CD4-positive, alpha-beta T cell treated with Interleukin-4 for 1 hour (primary cell): ENCODE measurements around the gene RANBP6.
"Not testable (repeated sequence)": the region's sequence is repeated elsewhere in the genome, so short reads cannot be mapped to it uniquely, and the experiment has no call there.

ENCODE experiments used
- DNase-seq, 2 donors: peaks; one replicate each; pipeline ENCODE4 v3.0.0-alpha.2; 2020 to 2022

The RANBP6 gene

DNA sequence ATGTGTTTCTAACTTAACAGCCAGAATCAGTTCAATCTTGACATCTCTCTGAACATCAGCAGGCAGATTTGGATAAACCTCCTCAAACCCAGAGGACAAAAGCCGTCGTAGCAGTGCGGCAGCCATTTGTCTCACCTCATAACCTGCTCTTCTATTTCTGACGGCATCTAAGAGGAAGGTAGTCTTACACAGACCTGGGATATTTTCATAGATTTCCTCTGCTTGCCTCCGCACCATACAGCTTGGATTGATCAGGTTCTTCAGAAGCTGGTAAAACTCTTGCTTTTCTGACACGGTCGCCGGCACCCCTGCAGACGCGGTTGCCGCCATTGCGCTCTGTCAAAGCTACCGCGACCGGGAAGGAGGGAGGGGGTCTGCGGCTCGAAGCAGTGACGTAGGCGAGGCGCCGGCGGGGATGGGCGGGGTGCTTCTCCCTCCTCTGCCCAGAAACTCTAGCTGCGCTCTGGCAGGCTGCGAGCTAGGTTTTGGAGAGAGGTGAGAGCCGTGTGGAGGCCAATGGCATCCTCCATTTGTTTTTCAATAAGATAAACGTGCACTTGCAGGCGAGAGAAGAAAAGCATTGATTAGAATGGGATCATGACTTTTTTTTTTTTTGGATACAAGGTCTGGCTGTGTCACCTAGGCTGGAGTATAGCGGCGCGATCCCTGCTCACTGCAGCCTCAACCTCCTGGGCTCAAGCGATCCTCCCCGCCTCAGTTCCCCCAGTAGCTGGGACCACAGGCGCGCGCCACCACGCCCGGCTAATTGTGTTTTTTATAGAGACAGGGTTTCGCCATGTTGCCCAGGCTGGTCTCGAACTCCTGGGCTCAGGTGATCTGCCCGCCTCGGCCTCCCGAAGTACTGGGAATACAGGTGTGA lies at the start of gene RANBP6:
Gene RANBP6, minus strand, starts transcription at position 347 of the 880 bp plus-strand sequence. Its CDS starts 17 bp downstream, at position 330.
- DNase-seq = peak; percentile 90

DNA sequence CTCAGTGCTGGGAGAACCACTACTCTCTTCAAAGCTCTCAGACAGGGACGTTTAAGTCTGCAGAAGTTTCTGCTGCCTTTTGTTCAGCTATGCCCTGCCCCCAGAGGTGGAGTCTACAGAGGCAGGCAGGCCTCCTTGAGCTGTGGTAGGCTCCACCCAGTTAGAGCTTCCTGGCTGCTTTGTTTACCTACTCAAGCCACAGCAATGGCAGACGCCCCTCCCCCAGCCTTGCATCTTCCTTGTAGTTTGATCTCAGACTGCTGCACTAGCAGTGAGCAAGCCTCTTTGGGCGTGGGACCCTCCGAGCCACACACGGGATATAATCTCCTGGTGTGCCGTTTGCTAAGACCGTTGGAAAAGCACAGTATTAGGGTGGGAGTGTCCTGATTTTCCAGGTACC lies 47.7 kb upstream of the RANBP6 start:
- DNase-seq = not testable (repeated sequence)

DNA sequence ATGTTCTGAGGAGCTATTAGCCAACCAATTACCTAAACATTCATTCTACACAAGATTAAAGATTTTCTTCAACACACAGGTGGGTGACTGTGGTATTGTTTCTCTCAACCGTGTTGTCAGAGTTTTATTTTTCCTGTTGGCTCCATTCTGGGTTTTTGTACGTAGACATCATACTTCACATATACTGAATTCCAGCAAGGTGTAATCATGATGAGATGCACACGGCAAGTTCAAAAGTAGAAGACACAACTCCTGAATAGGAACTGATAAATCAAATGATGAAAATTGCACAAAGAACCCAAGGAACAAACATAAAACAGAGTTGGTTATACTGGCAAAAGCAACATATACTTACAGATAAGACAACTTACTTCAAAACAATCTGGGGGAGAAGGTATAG lies 40.2 kb upstream of the RANBP6 start:
- DNase-seq = no peak

DNA sequence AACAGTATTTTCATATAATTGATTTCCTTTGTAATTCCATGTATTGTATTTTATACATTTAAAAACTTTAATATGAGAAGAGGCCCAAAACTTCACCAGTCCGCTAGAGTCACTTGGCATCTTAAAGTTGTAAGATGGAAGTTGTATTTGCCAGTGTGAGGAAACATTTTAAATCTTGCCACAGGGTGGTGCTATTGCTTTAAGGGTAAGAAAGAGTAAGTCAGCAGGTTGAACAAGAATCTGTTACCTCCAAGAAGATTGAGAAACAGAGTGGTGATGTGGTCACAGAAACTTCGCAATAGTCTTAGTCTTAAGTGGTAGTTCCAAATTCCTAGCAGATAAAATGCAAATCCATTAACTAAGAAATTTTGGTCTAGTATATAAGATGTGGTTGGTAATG lies 39.8 kb upstream of the RANBP6 start:
- DNase-seq = peak; percentile 18 to 74

DNA sequence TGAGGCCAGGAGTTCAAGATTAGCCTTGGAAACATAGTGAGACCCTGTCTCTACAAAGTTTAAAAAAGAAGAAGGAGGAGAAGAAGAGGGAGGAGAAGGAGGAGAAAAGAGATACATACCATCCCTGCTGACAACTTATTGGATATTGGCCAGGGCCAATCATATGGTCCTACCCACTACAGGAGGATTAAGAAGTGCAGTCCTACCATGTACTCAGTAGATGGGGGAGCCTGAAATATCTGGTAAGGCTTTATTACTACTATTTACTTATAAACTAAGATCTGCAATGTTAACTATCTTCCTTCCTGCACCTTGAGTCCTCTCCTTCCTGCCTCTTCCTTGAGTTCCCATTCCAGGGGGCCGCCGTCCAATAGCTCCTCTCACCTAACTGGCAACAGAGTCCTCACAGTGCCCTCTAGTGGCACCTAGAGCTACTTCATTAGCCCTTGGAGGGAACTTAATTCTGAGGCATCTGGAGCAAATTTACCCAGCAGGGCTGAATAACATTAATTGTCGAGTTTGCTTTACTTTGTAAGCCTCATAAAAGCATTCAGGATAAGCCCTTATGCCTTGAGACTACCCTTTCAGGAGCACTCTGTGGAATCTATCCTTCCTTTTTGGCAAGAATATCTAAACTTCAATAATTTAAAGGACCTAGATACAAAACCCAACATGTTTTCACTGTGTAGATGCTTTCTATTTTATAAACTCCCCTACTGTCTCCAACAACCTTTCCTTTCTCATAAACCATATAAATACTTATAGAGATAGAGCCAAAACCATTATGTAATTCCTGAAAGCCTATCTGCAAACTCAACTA lies 39.1 kb upstream of the RANBP6 start:
- peak; percentile 59 to 66 for DNase-seq

DNA sequence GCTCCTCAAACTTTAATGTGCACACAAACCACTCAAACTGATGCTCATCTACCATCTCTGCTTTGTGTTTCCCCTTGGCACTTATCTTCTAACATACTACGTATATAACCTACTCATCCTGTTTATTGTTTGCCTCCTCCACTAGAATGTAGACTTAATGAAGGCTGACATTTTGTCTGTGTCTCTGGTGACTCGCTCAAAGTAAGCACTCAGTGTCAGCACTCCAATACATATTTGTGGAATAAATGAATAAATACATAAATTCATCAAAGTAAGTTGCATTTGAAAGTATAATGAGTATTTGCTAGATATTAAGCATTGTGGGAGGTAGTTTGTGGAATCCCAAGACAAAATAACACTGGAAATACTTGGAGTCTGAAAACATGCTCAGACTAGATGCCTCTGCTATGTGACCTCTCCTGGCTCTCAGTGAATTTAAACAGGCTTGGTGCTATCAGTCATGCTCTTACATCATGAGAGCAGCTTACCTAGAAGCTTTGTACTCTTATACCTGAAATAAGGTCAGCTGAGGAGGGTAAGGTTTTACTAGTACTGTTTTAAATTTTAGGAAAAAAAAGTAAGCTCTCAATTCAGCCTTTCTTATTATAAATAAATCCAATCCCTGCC lies 37.0 kb upstream of the RANBP6 start:
- no peak for DNase-seq

DNA sequence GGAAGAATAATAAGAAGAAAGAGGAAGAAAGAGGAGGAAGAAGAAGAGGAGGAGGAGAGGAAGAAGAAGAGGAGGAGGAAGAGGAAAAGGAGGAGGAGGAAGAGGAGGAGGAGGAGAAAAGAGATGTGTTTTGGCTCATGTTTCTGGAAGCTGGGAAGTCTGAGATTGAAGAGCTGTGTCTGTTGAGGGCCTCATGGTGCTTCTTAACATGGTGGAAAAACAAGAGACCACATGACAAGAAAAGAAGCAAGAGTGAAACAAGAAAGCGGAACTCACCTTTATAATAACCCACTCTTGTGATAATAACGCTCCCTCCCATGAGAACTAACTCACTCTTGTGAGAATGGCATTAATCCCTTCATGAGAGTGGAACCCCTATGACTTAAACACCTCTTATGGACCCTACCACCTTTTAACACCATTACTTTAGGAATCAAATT lies 36.1 kb upstream of the RANBP6 start:
- DNase-seq = no peak

DNA sequence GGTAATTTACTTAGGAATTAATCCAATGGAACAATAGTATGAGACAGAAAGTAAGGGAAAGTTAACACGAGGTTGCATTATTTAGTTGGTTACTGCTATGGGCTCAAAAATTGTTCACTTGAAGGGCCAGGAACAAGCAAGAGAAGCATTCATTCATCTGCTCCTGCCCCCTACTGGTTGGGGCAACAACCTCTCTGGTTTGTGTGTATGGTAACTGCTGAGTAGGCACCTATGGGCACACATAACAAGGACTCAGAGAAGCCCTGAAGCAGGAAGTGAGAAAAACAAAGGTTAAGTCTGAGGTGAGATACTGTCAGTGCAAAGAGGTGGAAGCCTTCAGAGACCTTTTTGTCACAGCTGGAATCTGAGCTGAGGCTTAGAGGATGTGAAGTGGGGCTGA lies 34.4 kb upstream of the RANBP6 start:
- DNase-seq = peak in 1 of 2 donors; percentile 29

DNA sequence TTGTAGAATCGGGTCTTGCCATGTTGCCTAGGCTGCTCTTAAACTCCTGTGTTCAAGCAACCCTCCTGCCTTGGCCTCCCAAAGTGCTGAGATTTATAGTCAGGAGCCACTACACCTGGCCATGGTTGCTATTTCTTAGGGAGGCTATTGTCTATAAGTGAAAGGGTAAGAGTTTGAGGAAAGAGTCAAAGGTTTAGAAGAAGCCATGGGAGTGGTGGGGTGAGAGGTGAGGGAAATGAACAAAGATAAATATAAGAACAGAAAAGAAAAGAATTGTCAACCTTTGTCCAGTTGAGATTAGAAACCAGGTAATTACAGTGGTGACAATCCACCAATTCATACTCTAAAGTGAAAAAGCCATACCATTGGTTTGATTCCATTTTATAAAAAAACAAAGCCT lies 32.6 kb upstream of the RANBP6 start:
- no peak for DNase-seq

DNA sequence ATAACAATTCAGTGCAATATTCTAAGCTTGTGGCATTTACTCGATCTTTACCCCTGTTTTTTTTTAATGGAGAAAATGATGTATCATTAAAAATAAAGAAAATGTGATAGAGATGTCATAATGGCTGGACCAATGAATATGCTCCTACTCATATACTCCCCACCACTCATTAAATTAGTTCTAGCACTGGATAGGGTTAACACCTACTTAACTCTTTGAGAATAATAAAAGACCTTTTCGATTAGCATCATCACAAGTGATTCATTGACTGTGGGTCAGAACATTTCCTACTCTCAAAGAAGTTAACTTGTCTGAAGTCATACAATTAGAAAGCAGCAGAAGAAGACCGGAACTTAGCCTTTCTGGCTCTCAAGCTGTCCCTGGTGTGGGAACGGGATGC lies 31.6 kb upstream of the RANBP6 start:
- no peak for DNase-seq

DNA sequence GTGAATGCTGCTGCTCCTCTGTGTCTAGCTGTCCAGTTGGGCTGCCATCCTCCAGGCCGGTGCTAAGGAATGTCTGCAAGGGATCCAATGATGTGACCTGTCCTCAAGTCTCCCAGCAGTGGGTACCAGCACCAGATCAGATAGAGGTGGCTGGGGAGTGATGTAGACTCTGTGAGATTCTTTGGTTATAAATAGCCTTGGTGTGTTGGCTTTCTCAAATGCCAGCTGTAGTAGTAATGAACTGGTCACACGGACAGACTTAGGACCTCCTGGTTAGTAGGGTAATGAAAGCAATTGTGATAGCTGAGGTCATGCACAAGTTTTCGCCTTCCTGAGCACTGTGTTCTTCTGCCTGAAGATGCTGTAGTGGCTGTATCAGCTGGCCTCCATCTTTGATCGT lies 29.9 kb upstream of the RANBP6 start:
- no peak for DNase-seq

DNA sequence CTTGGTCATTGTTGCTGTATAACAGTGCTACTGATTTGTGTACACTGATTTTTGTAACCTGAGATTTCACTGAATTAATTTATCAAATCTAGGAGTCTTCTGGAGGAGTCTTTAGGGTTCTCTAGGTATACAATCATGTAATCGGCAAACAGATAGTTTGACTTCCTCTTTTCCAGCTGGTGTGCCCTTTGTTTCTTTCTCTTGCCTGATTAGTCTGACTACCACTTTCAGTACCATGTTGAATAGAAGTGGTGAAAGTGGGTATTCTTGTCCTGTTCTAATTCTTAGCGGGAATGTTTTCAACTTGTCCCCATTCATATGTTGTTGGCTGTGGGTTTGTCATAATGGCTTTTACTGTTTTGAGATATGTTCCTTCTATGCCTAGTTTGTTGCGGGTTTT lies 24.7 kb upstream of the RANBP6 start:
- DNase-seq = no peak

DNA sequence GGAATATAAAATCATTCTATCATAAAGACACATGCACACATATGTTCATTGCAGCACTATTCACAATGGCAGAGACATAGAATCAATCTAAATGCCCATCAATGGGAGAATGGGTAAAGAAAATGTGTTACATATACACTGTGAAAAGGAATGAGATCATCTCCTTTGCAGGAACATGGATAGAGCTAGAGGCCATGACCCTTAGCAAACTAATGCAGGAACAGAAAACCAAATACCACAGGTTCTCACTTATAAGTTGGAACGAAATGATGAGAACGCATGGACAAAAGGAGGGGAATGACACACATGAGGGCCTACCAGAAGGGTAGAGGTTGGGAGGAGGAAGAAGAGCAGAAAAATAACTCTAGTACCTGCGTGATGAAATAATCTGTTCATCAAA lies 21.0 kb upstream of the RANBP6 start:
- DNase-seq = no peak

DNA sequence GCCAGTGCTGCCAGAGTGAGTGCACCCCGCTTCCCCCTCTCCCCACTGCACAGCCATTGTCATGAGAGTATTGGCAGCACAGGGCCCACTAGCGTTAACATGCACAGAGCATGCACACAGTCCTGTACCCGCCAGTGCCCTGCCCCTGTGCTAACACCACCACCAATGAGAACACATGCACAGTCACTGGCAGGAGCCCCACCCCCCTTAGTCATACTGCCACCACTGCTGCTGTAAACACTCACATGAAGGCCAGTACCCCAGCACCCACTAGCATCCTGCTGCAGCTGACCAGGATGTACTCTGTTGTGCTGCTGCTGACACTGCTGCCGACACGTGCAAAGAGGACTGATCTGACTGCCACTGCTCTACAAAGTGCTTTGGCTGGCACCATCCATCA lies 19.5 kb upstream of the RANBP6 start:
- no peak for DNase-seq

DNA sequence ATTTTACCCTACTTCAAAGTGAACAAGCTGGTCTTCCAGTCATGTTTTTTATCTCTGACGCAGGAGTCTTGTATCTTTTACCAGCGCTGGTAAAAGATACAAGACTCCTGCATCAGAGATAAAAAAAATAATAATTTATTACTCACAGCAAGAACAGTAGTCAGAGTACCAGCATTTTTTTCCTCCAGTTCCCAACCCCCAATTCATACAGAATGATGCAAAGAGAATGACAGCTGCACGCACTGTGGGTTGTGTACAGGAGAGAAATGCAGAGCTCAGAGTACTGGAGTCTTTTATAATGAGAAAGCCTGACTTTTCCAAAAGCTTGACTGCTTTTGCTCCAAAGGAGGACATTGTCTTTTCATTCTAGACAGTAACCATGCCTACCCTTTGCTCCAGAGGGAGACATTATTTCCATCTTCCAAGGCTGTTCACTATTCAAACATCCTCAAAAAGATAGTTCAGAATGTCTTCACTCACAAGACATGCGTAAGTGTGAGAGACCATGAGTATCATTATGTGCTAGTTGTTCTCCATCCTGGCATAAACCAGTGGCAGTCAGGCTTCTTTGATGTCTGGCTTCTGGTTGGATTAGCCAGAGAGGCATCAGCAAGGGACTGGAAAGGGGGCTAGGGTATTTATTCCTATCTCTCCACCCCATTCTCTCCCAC lies 14.3 kb upstream of the RANBP6 start:
- no peak for DNase-seq

DNA sequence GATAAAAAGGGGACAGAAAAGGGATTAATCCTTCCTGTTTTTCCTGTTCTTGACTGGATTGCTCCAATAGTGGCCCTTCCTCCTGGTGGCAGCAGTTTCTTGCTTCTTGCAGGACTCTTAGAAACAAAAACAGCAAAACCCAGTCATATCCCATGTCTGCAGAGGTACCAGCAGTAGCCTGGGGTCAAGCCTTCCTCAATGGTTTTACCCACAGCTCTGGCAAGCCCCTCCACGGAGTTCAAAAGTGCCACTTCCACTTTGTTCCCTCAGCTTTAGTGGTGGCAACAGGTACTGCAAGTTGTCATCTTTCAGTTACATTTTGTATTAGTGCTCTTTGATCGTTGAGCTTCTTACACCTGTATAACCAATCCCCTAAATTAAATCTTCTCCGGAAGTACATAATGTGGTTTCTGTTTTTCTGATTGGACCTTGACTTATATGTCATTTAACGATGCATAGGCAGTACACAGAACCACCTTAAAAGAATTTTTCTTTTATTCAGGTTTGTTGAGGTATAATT lies 8.7 kb upstream of the RANBP6 start:
- DNase-seq = peak; percentile 33 to 60

DNA sequence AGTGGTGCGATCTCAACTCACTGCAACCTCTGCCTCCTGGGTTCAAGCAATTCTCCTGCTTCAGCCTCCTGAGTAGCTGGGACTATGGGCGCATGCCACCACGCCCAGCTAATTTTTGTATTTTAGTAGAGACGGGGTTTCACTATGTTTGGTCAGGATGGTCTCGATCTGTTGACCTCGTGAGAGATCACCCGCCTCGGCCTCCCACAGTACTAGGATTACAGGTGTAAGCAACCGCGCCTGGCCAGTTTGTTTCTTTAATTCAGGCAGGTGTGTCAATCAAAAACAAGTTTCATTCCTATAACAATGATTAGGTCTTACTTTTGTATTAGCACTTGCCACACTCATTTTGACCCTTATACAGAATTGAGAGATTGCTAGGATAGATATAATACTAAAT lies 1.6 kb upstream of the RANBP6 start:
- DNase-seq = not testable (repeated sequence)

DNA sequence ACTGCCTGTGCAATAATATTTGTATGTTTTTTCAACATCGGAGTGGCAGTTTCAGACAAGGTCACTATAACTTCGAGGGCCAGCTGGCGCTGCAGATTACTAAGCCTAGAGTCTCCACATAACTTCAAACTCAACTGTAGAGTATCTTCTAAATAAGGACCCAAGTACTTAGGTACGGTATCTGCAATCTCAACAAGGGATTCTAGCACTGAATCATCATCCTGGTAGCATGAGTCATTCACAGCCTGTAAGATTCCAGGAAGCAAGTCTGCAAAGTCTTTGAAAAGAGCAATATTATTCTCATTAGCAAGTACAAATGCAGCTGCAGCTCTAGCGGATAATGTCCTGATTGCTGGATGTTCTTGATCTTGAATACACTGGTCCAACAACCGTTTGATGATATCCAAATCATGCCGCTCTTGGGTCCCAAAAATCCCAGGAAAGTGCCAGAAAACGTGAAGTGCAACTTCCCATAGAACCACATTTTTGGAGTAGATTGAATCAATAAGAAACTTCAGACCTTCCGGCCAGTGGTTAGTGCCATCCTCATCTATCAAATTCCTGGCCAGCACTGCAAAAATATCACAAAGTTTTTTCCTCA lies 654 bp downstream of the RANBP6 start:
- DNase-seq = no peak

DNA sequence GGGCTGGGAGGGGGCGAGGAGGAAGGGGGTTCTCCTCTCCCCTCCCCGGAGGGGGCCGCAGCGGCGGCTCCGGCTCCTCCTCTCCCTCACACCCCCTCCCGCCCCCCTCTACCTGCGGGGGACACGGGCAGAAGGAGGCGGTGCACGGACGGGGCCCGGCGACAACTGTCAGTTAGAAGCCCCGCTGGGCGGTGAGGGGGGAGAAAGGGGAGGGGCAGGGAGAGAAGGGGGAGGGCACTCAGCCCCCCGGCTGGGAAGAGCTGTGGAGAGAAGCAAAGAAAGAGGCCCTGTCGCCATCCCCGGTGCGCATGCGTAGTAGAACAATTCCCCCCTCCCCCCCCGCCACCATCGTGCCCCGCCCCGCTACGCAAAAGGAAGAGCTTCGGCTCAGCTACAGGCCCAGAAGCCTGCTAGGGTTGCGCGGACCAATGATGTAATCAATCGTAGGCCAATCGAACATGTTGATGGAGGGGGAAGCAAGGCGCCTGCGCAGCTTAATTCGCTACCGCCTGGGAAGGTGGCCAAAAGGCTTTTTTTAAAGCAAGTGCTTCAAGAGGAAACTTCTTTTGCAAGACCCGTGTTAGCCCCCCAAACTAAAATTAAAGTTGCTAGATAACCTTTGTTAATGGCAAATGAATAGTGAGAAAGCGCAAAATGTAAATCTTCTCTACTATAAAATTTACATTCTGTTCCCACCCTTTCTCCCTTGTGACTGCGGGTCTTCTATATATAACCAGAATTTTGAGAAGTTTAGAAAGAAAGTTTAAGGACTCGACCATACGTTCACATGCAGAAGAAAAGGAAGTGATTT lies 7.0 kb downstream of the RANBP6 start:
- peak; percentile 97 to 98 for DNase-seq

DNA sequence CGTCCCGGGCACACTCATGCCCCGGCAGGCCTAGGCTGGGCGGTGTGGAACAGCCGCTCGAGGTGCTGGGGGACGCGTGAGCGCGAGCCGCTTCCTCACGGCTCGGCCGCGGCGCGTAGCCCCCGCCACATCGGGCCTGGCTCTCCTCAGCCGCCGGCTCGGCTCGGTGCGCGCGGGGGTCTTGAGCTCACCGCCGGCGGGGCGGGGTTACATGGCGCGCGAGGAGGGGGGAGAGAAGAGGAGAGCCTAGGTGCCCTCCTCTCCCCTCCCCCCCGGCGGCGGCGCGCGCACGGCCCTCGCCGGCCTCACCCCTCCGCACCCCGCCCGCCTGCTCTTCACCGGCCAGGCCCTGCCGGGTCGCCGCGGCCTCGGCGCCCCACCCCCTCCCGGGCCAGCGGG lies 7.7 kb downstream of the RANBP6 start:
- DNase-seq = peak in 1 of 2 donors; percentile 78

DNA sequence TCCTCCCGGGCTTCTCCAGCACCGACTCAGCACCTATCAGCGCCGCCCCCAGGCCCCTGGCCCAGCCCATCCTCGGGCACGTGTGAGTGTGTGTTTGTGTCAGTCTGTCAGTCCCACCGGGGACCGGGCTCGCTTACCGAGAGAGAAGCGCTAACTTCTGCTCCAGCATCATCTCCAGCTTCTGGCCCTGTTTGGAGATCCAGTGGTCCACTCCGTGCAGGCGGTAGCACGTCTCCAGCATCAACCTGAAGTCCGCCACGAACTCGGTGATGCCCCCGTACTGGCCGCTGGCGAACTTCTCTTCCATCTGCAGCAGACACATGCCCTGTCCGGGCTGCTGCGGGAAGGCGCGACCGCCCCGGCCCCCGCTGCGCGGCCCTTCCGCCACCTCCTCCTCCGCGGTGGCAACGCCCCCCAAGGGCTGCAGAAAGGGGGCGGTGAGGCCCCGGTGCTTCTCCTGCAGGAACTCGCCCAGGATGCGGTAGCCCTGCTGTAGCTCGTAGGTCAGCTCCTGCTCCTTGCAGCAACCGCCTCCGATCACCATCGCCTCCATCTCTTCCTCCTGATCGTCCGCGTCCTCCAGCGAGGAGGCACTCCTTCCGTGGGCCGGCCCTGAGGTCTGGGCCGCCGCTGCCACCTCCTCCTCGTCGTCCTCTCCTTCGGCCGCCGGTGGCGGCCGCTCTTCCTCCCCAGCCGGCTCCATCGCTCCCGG lies 8.2 kb downstream of the RANBP6 start:
- peak; percentile 92 to 93 for DNase-seq
